K562 (cell line): ENCODE data around the gene ZNF629. TPM values are rescaled to one million over a fixed set of nuclear protein-coding genes. Genes with fewer than 3 reads are reported as not detected.

ENCODE experiments used
- ATAC-seq: fragments of 200-7000 bp; cut with Tn5 transposase; 3 replicates; pipeline ENCODE4 v1.9.1; 2020; ENCODE audit warnings: moderate library complexity
- BruUV-seq: library from RNA; stranded (reverse); fragments of 400-500 nt; replicated peaks from 2 replicates; lab custom pipeline; 2021; lab: Mats Ljungman, UMichigan
- CTCF ChIA-PET: fragments of 300-600 bp; formaldehyde crosslinking; extraction: SDS; loops from one replicate; lab custom pipeline; 2021; ENCODE audit warnings: low intra/inter-chr PET ratio; lab: Yijun Ruan, JAX
- POLR2A ChIA-PET: fragments of 300-600, 350-650 bp; sonication (Branson Sonifier 250); formaldehyde crosslinking; extraction: SDS; loops from one replicate; lab custom pipeline; 2021; ENCODE audit warnings: antibody characterized with exemption, inconsistent platforms; lab: Yijun Ruan, JAX
- DNase-seq, 4 experiments: peaks; one replicate each; pipeline versions ENCODE4 v3.0.0 to v3.0.0-alpha.2; 2011 to 2018; ENCODE audit warnings: low spot score in 3 of 4, mixed read lengths in 3 of 4; ENCODE audit errors: extremely low read depth in 1 of 4
- FAIRE-seq: peaks from 2 replicates; lab custom pipeline; 2011; peaks lifted over from hg19 to GRCh38; lab: Jason Lieb, UNC
- H2AFZ ChIP-seq: 2 replicates; pipeline ENCODE4 v1.6.0; 2011; ENCODE audit warnings: low read depth, low read length, control low read depth, inconsistent platforms
- H3K27ac ChIP-seq: fragments of 200-600 bp; 3 replicates; pipeline ENCODE4 v1.8.0; 2011; ENCODE audit warnings: low read depth, mild to moderate bottlenecking, control low read depth, inconsistent platforms, low read length, moderate library complexity, mixed read lengths; ENCODE audit errors: extremely low read depth
- H3K27me3 ChIP-seq, 2 experiments: fragments of 300-600 bp in 1 of 2; 2 replicates in 1 of 2; 3 replicates in 1 of 2; pipeline versions ENCODE4 v1.6.0 to v1.8.0; 2011; ENCODE audit warnings: inconsistent platforms in 2 of 2, low read length in 2 of 2, mild to moderate bottlenecking in 1 of 2, mixed read lengths in 1 of 2, moderate library complexity in 1 of 2; ENCODE audit not compliant: control insufficient read depth in 2 of 2, insufficient read depth in 2 of 2
- H3K36me3 ChIP-seq: fragments of 300-600 bp; 3 replicates; pipeline ENCODE4 v1.8.0; 2011; ENCODE audit warnings: mild to moderate bottlenecking, low read length, inconsistent platforms; ENCODE audit not compliant: control insufficient read depth, insufficient read depth
- H3K4me1 ChIP-seq, 2 experiments: fragments of 200-600 bp in 1 of 2; replicated peaks in 1 of 2; 2 replicates in 1 of 2; 3 replicates in 1 of 2; pipeline versions ENCODE4 v1.5.1 to v1.8.0; 2011; ENCODE audit warnings: inconsistent platforms in 2 of 2, low read length in 2 of 2, mild to moderate bottlenecking in 1 of 2, mixed read lengths in 1 of 2, moderate library complexity in 1 of 2; ENCODE audit not compliant: control insufficient read depth in 2 of 2, insufficient read depth in 2 of 2
- H3K4me2 ChIP-seq: 2 replicates; pipeline ENCODE4 v1.6.1; 2011; ENCODE audit warnings: low read length, control low read depth, inconsistent platforms, mixed read lengths; ENCODE audit not compliant: insufficient read depth
- H3K4me3 ChIP-seq: fragments of 200-600 bp; sonication (generic), shearing (Covaris generic); 2 replicates; pipeline ENCODE4 v1.5.1; 2016; ENCODE audit warnings: control low read depth, inconsistent platforms
- H3K79me2 ChIP-seq: fragments of 200-600 bp; 3 replicates; pipeline ENCODE4 v1.8.0; 2011; ENCODE audit warnings: low read length, inconsistent platforms; ENCODE audit not compliant: control insufficient read depth, insufficient read depth
- H3K9ac ChIP-seq, 2 experiments: 2 replicates each; pipeline versions ENCODE4 v1.6.0 to v1.6.1; 2011; ENCODE audit warnings: low read depth in 2 of 2, low read length in 2 of 2, control low read depth in 1 of 2, inconsistent platforms in 1 of 2, mild to moderate bottlenecking in 1 of 2, mixed read lengths in 1 of 2; ENCODE audit not compliant: insufficient read depth in 1 of 2
- H3K9me1 ChIP-seq: one replicate; pipeline ENCODE4 v1.6.0; 2011; ENCODE audit warnings: inconsistent platforms, mild to moderate bottlenecking, low read length, moderate library complexity; ENCODE audit not compliant: control insufficient read depth, insufficient read depth
- H3K9me3 ChIP-seq: replicated peaks from 2 replicates; pipeline ENCODE4 v1.5.1; 2011; ENCODE audit warnings: low read depth, low read length, inconsistent platforms; ENCODE audit not compliant: control insufficient read depth, insufficient read depth
- H4K20me1 ChIP-seq: replicated peaks from 2 replicates; pipeline ENCODE4 v1.6.1; 2011; ENCODE audit warnings: low read length, inconsistent platforms, mixed read lengths; ENCODE audit not compliant: control insufficient read depth, insufficient read depth
- C11orf30 ChIP-seq: fragments of 450-650 bp; IDR thresholded peaks from 2 replicates; pipeline ENCODE4 v1.6.1; 2016; ENCODE audit warnings: low read depth, mild to moderate bottlenecking
- MEF2D ChIP-seq: conservative IDR thresholded peaks from 2 replicates; pipeline ENCODE4 v1.6.1; 2016; ENCODE audit warnings: low read depth, missing genetic modification characterization, missing compliant biosample characterization
- RFX7 ChIP-seq: fragments of 250-450 bp; sonication (Bioruptor Pico); IDR thresholded peaks from 2 replicates; pipeline ENCODE4 v1.5.1; 2021; ENCODE audit warnings: mild to moderate bottlenecking
- WGBS: fragments of 100-300 bp; shearing (Covaris generic); methylation state at CpG from one replicate; pipeline ENCODE4 v1.1.6; 2016; ENCODE audit warnings: low coverage, mixed read lengths; ENCODE audit not compliant: insufficient coverage; ENCODE audit errors: missing lambda C conversion rate; 5-methylcytosine and 5-hydroxymethylcytosine counted together
- in situ Hi-C: fragments of 300-500 bp; cut with MboI; formaldehyde crosslinking; loops from 4 replicates; pipeline ENCODE4 v1.15.0; 2018; ENCODE audit warnings: inconsistent platforms, mixed read lengths
- intact Hi-C: fragments of 100-400 bp; cut with micrococcal nuclease; formaldehyde crosslinking; loops from 2 replicates; pipeline ENCODE4 v1.14.2; 2022
- polyA plus RNA-seq, 8 experiments: library from polyadenylated mRNA; depleted of rRNA in 4 of 8; stranded (reverse) in 5 of 8; unstranded in 3 of 8; fragments of >200 nt; fragmentation: Nextera tagmentation in 2 of 8; fragmentation: Illumina TruSeq in 1 of 8; extraction: Ambion mirVana in 2 of 8; extraction: Trizol in 1 of 8; gene quantifications; 2 replicates each; pipeline versions ENCODE4 v1.2.1 to v1.2.3, GENCODE V29; 2011 to 2014; ENCODE audit warnings: inconsistent platforms in 1 of 8, missing spikeins in 1 of 8
- total RNA-seq, 7 experiments: library from RNA; depleted of rRNA in 6 of 7; stranded (reverse); fragments of >200 nt in 6 of 7; fragmentation: Illumina TruSeq in 2 of 7; extraction: Trizol in 2 of 7; gene quantifications; 2 replicates each; pipeline versions ENCODE4 v1.2.1 to v1.2.3, GENCODE V29; 2011 to 2021; ENCODE audit warnings: low replicate concordance in 1 of 7
- TF ChIP-seq, protein P1 (sequence below): IDR thresholded peaks from 3 replicates; pipeline ENCODE4 v1.6.1; 2011; ENCODE audit warnings: borderline replicate concordance, mild to moderate bottlenecking; ENCODE audit not compliant: insufficient read length, insufficient read depth
- TF ChIP-seq, protein P2 (sequence below): fragments of 250-450 bp; sonication (Bioruptor Pico); IDR thresholded peaks from 2 replicates; pipeline ENCODE4 v1.9.0; 2021; ENCODE audit warnings: mild to moderate bottlenecking

The ZNF629 gene
- total and polyA plus RNA-seq, 9 of the 15 experiments (the other 6 are each of a cell fraction or from before 2014, with no cell fraction given) = 0.44 to 18.8 (median 7.4) TPM

- no peak for FAIRE-seq
- in situ Hi-C loops = no loop called here
- Histone ChIP-seq H3K4me1 (peaks cover 8 to 17% of the 10 kb centered on the region in 2 experiments; a peak in 4 of 5 replicates), H3K27me3 (no peaks in the 10 kb centered on the region), H3K27ac (peak overlapping the region; percentile 87), H3K4me3 (peak overlapping the region; percentile 68), H3K9ac (peak overlapping the region; percentile 79 to 92; a peak in 3 of 4 replicates), H3K9me3 (no peaks in the 10 kb centered on the region), H3K36me3 (peaks cover 56% of the 10 kb centered on the region), H2AFZ (peak overlapping the region; percentile 92), H3K4me2 (peak overlapping the region; percentile 84), H4K20me1 (no peaks in the 10 kb centered on the region), H3K9me1 (no peaks in the 10 kb centered on the region), H3K79me2 (peaks cover 27% of the 10 kb centered on the region)
- no peak for ATAC-seq
- 34% methylated on average over 3 of the region's 3 CpGs for WGBS
- DNase-seq = no peak
- TF ChIP-seq, protein P1, sequence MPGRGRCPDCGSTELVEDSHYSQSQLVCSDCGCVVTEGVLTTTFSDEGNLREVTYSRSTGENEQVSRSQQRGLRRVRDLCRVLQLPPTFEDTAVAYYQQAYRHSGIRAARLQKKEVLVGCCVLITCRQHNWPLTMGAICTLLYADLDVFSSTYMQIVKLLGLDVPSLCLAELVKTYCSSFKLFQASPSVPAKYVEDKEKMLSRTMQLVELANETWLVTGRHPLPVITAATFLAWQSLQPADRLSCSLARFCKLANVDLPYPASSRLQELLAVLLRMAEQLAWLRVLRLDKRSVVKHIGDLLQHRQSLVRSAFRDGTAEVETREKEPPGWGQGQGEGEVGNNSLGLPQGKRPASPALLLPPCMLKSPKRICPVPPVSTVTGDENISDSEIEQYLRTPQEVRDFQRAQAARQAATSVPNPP = no peak
- TF ChIP-seq MEF2D = 0 out of 2 replicates have a peak, but pooled peaks have one; percentile 18
- no peak for TF ChIP-seq RFX7 (CRISPR knock-in tag)
- no peak for TF ChIP-seq C11orf30
- TF ChIP-seq, protein P2, sequence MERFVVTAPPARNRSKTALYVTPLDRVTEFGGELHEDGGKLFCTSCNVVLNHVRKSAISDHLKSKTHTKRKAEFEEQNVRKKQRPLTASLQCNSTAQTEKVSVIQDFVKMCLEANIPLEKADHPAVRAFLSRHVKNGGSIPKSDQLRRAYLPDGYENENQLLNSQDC (CRISPR knock-in tag) = 0 out of 2 replicates have a peak, but pooled peaks have one; percentile 5
- POLR2A ChIA-PET = interaction anchor here (0.9 to 2.3 kb wide), 16 partner anchors 9 to 165 kb away, joined by 3 to 24 read pairs (median 8); no protein-coding TSS in a partner anchor
- CTCF ChIA-PET = no interaction called here
- no TSS peak for BruUV-seq
- intact Hi-C loops = no loop called here
Measured at GRCh38 chr16:30747331-30747730, 39.7 kb downstream of the ZNF629 start.
